NT2/D1 (cell line): ENCODE measurements around the gene PIP5KL1.

ENCODE experiments used
- DNase-seq: peaks from one replicate; pipeline ENCODE4 v3.0.0-alpha.2; 2011; ENCODE audit warnings: low read depth, low spot score
- H3K27me3 ChIP-seq: 2 replicates; pipeline ENCODE4 v1.6.0; 2011; ENCODE audit warnings: mild to moderate bottlenecking; ENCODE audit not compliant: insufficient read length, insufficient read depth
- H3K36me3 ChIP-seq: 2 replicates; pipeline ENCODE4 v1.6.1; 2011; ENCODE audit warnings: mild to moderate bottlenecking, low read length, mixed read lengths; ENCODE audit not compliant: insufficient read depth, insufficient read length
- H3K4me1 ChIP-seq: 2 replicates; pipeline ENCODE4 v1.5.1; 2011; ENCODE audit not compliant: insufficient read depth, insufficient read length
- H3K4me3 ChIP-seq: 2 replicates; pipeline ENCODE4 v1.5.1; 2011; ENCODE audit warnings: low read depth; ENCODE audit not compliant: insufficient read length
- H3K9ac ChIP-seq: 2 replicates; pipeline ENCODE4 v1.6.0; 2011; ENCODE audit warnings: low read depth; ENCODE audit not compliant: insufficient read length
- H3K9me3 ChIP-seq: 2 replicates; pipeline ENCODE4 v1.5.1; 2011; ENCODE audit warnings: mild to moderate bottlenecking, low read length; ENCODE audit not compliant: insufficient read depth
- SUZ12 ChIP-seq: IDR thresholded peaks from 2 replicates; pipeline ENCODE4 v1.6.1; 2011; ENCODE audit not compliant: insufficient read length, insufficient read depth; ENCODE audit errors: extremely low read depth
- YY1 ChIP-seq: IDR thresholded peaks from 2 replicates; pipeline ENCODE4 v1.6.1; 2011; ENCODE audit not compliant: insufficient read length, insufficient read depth
- ZNF274 ChIP-seq: IDR thresholded peaks from 2 replicates; pipeline ENCODE4 v1.6.1; 2011; ENCODE audit warnings: mild to moderate bottlenecking, low read depth, low read length

The PIP5KL1 gene

GRCh38 chr9:127893392-127893791, 37.2 kb downstream of the PIP5KL1 start:
- peaks cover 22% of the 10 kb centered on the region for H3K9me3 ChIP-seq
- H3K4me3 ChIP-seq = no peak overlapping the region
- DNase-seq = no peak
- H3K27me3 ChIP-seq = no peaks in the 10 kb centered on the region
- TF ChIP-seq YY1 (no peak), SUZ12 (no peak), ZNF274 (no peak)
- H3K4me1 ChIP-seq = peaks cover 13% of the 10 kb centered on the region
- peaks cover 56% of the 10 kb centered on the region for H3K36me3 ChIP-seq
- H3K9ac ChIP-seq = no peak overlapping the region

DNA sequence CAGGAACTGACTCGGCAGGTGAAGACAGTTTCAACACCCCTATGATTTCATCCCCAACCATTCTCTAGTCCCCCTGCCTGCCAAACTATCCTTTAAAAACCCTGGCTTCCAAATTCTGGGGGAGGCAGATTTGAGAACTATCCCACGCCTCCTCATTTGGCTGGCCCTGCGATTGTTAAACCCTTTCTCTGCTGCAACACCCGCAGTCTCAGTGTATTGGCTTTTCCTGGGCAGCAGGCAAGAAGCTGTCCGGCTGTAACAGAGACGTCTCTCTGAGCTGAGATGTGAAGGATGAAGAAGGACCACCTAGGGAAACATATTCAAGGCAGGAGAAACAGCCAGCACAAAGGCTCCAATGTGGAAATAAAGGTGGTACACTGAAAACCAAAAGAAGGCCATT, 37.7 kb downstream of the PIP5KL1 start:
- TF ChIP-seq YY1 = no peak
- no peak for TF ChIP-seq ZNF274
- TF ChIP-seq SUZ12 = no peak
- H3K27me3 ChIP-seq = no peaks in the 10 kb centered on the region
- DNase-seq = no peak
- H3K4me1 ChIP-seq = peaks cover 13% of the 10 kb centered on the region
- no peak overlapping the region for H3K9ac ChIP-seq
- H3K9me3 ChIP-seq = peaks cover 22% of the 10 kb centered on the region
- peaks cover 56% of the 10 kb centered on the region for H3K36me3 ChIP-seq
- H3K4me3 ChIP-seq = no peak overlapping the region

DNA sequence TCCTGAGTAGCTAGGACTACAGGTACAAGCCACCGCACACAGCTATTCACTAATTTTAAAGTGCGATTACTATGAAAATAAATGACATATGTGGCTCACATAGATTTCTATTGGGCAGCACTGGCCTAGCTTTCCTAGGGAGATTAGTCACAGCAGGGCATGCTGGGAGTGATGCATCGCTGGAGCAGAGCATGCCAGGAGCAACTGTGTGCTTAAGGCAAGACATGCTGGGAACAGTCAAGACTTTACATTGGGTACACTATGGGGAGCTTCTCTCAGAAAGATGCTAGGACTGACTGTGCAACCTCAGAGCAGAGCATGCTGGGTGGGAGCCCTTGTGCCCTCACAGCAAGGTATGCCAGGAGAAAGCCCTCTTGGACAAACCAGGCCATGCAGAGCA, 40.5 kb downstream of the PIP5KL1 start:
- no peaks in the 10 kb centered on the region for H3K27me3 ChIP-seq
- H3K9ac ChIP-seq = no peak overlapping the region
- peaks cover 57% of the 10 kb centered on the region for H3K36me3 ChIP-seq
- DNase-seq = no peak
- H3K4me1 ChIP-seq = peaks cover 11% of the 10 kb centered on the region
- H3K9me3 ChIP-seq = peaks cover 22% of the 10 kb centered on the region
- no peak overlapping the region for H3K4me3 ChIP-seq
- no peak for TF ChIP-seq YY1
- no peak for TF ChIP-seq SUZ12
- TF ChIP-seq ZNF274 = no peak

DNA sequence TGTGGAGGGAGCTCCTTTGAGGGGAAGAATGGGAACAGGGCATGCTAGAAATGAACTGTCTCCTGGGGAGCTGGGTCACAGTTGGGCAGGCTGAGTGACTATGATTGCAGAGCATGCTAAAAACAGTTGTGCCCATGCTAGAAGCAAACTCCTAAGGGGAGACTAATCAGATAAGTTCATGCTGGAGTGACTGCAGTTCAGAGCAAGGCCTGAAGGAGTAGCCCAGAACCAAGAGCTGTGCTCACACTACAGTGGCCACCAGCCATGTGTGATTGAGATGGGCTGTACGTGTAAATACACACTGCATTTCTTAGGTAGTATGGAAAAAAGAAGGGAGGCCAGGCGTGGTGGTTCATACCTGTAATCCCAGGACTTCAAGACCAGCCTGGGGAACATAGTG, 42.8 kb downstream of the PIP5KL1 start:
- TF ChIP-seq ZNF274 (no peak), SUZ12 (no peak), YY1 (no peak)
- peaks cover 35% of the 10 kb centered on the region for H3K36me3 ChIP-seq
- no peak for DNase-seq

GRCh38 chr9:127886401-127886972, 44.1 kb downstream of the PIP5KL1 start:
- H3K4me1 ChIP-seq = peaks cover 19% of the 10 kb centered on the region
- no peaks in the 10 kb centered on the region for H3K27me3 ChIP-seq
- no peak for TF ChIP-seq ZNF274
- no peak for TF ChIP-seq YY1
- no peak for TF ChIP-seq SUZ12
- H3K9me3 ChIP-seq = no peaks in the 10 kb centered on the region
- H3K9ac ChIP-seq = no peak overlapping the region
- DNase-seq = no peak
- no peak overlapping the region for H3K4me3 ChIP-seq
- H3K36me3 ChIP-seq = peaks cover 30% of the 10 kb centered on the region

More for the DNA sequence above, 42.8 kb downstream of the PIP5KL1 start:
- Histone ChIP-seq H3K9me3 (peaks cover 8% of the 10 kb centered on the region), H3K4me3 (no peak overlapping the region), H3K27me3 (no peaks in the 10 kb centered on the region), H3K4me1 (peaks cover 19% of the 10 kb centered on the region), H3K9ac (no peak overlapping the region)

GRCh38 chr9:127885508-127886281, 44.9 kb downstream of the PIP5KL1 start:
- H3K36me3 ChIP-seq = peaks cover 26% of the 10 kb centered on the region
- peaks cover 19% of the 10 kb centered on the region for H3K4me1 ChIP-seq
- DNase-seq = no peak
- TF ChIP-seq ZNF274 = no peak
- TF ChIP-seq SUZ12 = no peak
- TF ChIP-seq YY1 = no peak
- H3K27me3 ChIP-seq = no peaks in the 10 kb centered on the region
- peak overlapping the region; percentile 26 for H3K9ac ChIP-seq
- no peaks in the 10 kb centered on the region for H3K9me3 ChIP-seq
- no peak overlapping the region for H3K4me3 ChIP-seq

DNA sequence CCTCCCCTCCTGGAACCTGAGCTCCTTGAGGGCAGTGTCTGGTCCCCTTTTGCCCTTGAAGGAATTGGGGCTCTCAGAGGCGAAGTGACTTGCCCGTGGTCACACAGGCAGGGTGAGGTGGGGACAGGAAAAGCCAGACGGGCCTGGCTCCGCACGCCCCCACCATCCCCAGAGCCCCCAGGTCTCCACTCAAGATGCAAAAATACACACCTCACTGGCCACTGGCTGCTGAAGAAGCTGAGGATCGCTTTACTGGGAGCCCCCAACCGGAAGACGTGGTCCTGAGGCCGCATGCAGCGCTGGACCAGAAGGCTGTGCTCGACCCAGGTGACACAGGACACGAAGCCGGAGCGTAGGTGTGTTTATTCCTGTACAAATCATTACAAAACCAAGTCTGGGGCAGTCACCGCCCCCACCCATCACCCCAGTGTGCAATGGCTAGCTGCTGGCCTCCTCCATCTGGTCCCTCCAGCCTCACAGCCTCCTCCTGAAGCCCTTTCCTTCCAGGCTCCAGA, 45.5 kb downstream of the PIP5KL1 start:
- Histone ChIP-seq H3K4me3 (no peak overlapping the region), H3K9ac (peak overlapping the region; percentile 26), H3K27me3 (no peaks in the 10 kb centered on the region), H3K4me1 (peaks cover 19% of the 10 kb centered on the region), H3K36me3 (peaks cover 19% of the 10 kb centered on the region), H3K9me3 (no peaks in the 10 kb centered on the region)
- DNase-seq = no peak
- TF ChIP-seq SUZ12 (no peak), YY1 (no peak), ZNF274 (no peak)
